Measurements from ENCODE around the gene F2RL3.

The F2RL3 gene

GRCh38 chr19:16888629-16889365 lies at the start of gene F2RL3:
Gene F2RL3 (plus strand): TSS chr19:16888999. CDS start chr19:16889190, 191 bp downstream.
- DNase-seq (ENCODE audit: low read depth in 2 of 2), result no peak

- no peak for DNase-seq (ENCODE audit: low read depth in 2 of 2)
Observed at GRCh38 chr19:16841391-16841926, 47.3 kb upstream of the F2RL3 start.

- no peak for DNase-seq (ENCODE audit: low read depth in 2 of 2)
Observed at GRCh38 chr19:16846901-16847300, 41.9 kb upstream of the F2RL3 start.

- DNase-seq (ENCODE audit: low read depth in 2 of 2), result no peak
Observed at GRCh38 chr19:16847430-16847829, 41.4 kb upstream of the F2RL3 start.

GRCh38 chr19:16849168-16849567 lies 39.6 kb upstream of the F2RL3 start:
- no peak for DNase-seq (ENCODE audit: low read depth in 2 of 2)

- DNase-seq (ENCODE audit: low read depth in 2 of 2), result no peak
Observed at GRCh38 chr19:16850133-16850532, 38.7 kb upstream of the F2RL3 start.

GRCh38 chr19:16851031-16851712 lies 37.6 kb upstream of the F2RL3 start:
- DNase-seq (ENCODE audit: low read depth in 2 of 2), result no peak

- no peak for DNase-seq (ENCODE audit: low read depth in 2 of 2)
Observed at GRCh38 chr19:16853066-16853465, 35.7 kb upstream of the F2RL3 start.

- DNase-seq (ENCODE audit: low read depth in 2 of 2), result no peak
Observed at GRCh38 chr19:16856091-16856490, 32.7 kb upstream of the F2RL3 start.

- no peak for DNase-seq (ENCODE audit: low read depth in 2 of 2)
Observed at GRCh38 chr19:16859626-16860025, 29.2 kb upstream of the F2RL3 start.

GRCh38 chr19:16860118-16860517 lies 28.7 kb upstream of the F2RL3 start:
- no peak for DNase-seq (ENCODE audit: low read depth in 2 of 2)

GRCh38 chr19:16861011-16861410 lies 27.8 kb upstream of the F2RL3 start:
- DNase-seq (ENCODE audit: low read depth in 2 of 2), result no peak

- DNase-seq (ENCODE audit: low read depth in 2 of 2), result no peak
Observed at GRCh38 chr19:16861834-16862233, 27.0 kb upstream of the F2RL3 start.

- no peak for DNase-seq (ENCODE audit: low read depth in 2 of 2)
Observed at GRCh38 chr19:16862826-16863415, 25.9 kb upstream of the F2RL3 start.

- DNase-seq (ENCODE audit: low read depth in 2 of 2), result no peak
Observed at GRCh38 chr19:16867211-16867610, 21.6 kb upstream of the F2RL3 start.

- DNase-seq (ENCODE audit: low read depth in 2 of 2), result no peak
Observed at GRCh38 chr19:16868423-16869130, 20.2 kb upstream of the F2RL3 start.

- no peak for DNase-seq (ENCODE audit: low read depth in 2 of 2)
Observed at GRCh38 chr19:16869331-16869972, 19.3 kb upstream of the F2RL3 start.

GRCh38 chr19:16871871-16872270 lies 16.9 kb upstream of the F2RL3 start:
- DNase-seq (ENCODE audit: low read depth in 2 of 2), result no peak

GRCh38 chr19:16872728-16873127 lies 16.1 kb upstream of the F2RL3 start:
- DNase-seq (ENCODE audit: low read depth in 2 of 2), result no peak

- no peak for DNase-seq (ENCODE audit: low read depth in 2 of 2)
Observed at GRCh38 chr19:16873594-16873993, 15.2 kb upstream of the F2RL3 start.

- DNase-seq (ENCODE audit: low read depth in 2 of 2), result no peak
Observed at GRCh38 chr19:16874250-16874977, 14.4 kb upstream of the F2RL3 start.

Measured in stimulated activated CD4-positive, alpha-beta T cell treated with anti-CD3 and anti-CD28 coated beads, Interleukin-15, amount 100 ng/mL, for 48 hours (primary cell).